Hepatocyte (in vitro differentiated cells): ENCODE results near the gene ORC2. TPM values are rescaled to one million over a fixed set of nuclear protein-coding genes. Genes with fewer than 3 reads are reported as not detected.

Experiments
- DNase-seq: peaks from one replicate; pipeline ENCODE4 v3.0.0-alpha.2; 2016; ENCODE audit warnings: low spot score
- H2AFZ ChIP-seq: fragments of 200-600 bp; sonication (generic); 2 replicates; pipeline ENCODE4 v1.6.0; 2016; ENCODE audit warnings: antibody characterized with exemption, mild to moderate bottlenecking
- H3K27ac ChIP-seq: fragments of 200-600 bp; sonication (generic); 2 replicates; pipeline ENCODE4 v1.5.1; 2016; ENCODE audit warnings: mild to moderate bottlenecking
- H3K27me3 ChIP-seq: fragments of 200-600 bp; sonication (generic); 2 replicates; pipeline ENCODE4 v1.6.1; 2016
- H3K36me3 ChIP-seq: fragments of 200-600 bp; sonication (generic); replicated peaks from 2 replicates; pipeline ENCODE4 v1.5.1; 2016; ENCODE audit warnings: low read depth; ENCODE audit not compliant: insufficient read depth
- H3K4me1 ChIP-seq: fragments of 200-600 bp; sonication (generic); 2 replicates; pipeline ENCODE4 v1.5.1; 2016; ENCODE audit warnings: mild to moderate bottlenecking, moderate library complexity; ENCODE audit not compliant: insufficient read depth
- H3K4me2 ChIP-seq: fragments of 200-600 bp; sonication (generic); 2 replicates; pipeline ENCODE4 v1.6.0; 2016
- H3K4me3 ChIP-seq: fragments of 200-600 bp; sonication (generic); 2 replicates; pipeline ENCODE4 v1.5.1; 2016; ENCODE audit warnings: mild to moderate bottlenecking
- H3K79me2 ChIP-seq: fragments of 200-600 bp; sonication (generic); 2 replicates; pipeline ENCODE4 v1.6.0; 2017; ENCODE audit warnings: mild to moderate bottlenecking
- H3K9me2 ChIP-seq: fragments of 200-600 bp; sonication (generic); replicated peaks from 2 replicates; pipeline ENCODE4 v1.6.0; 2017; ENCODE audit warnings: mild to moderate bottlenecking; ENCODE audit not compliant: insufficient read depth
- H3K9me3 ChIP-seq: fragments of 200-600 bp; sonication (generic); 2 replicates; pipeline ENCODE4 v1.5.1; 2016; ENCODE audit warnings: low read depth, mild to moderate bottlenecking
- H4K20me1 ChIP-seq: fragments of 200-600 bp; sonication (generic); 2 replicates; pipeline ENCODE4 v1.6.0; 2016; ENCODE audit warnings: mild to moderate bottlenecking; ENCODE audit not compliant: insufficient read depth, poor library complexity, severe bottlenecking
- CTCF ChIP-seq: fragments of 200-600 bp; sonication (generic); IDR thresholded peaks from 2 replicates; pipeline ENCODE4 v1.5.1; 2016; ENCODE audit warnings: antibody characterized with exemption, mild to moderate bottlenecking; ENCODE audit not compliant: poor library complexity
- EZH2 ChIP-seq: fragments of 200-600 bp; sonication (generic); IDR thresholded peaks from 2 replicates; pipeline ENCODE4 v1.6.1; 2016; ENCODE audit warnings: antibody characterized with exemption, mild to moderate bottlenecking, borderline replicate concordance
- EZH2phosphoT487 ChIP-seq: fragments of 200-600 bp; sonication (generic); IDR thresholded peaks from one replicate; pipeline ENCODE4 v1.6.1; 2018; ENCODE audit warnings: antibody characterized with exemption, mild to moderate bottlenecking, low read depth, moderate library complexity; ENCODE audit not compliant: unreplicated experiment, severe bottlenecking
- WGBS: methylation state at CpG from one replicate; pipeline ENCODE4 v1.1.6; 2016; ENCODE audit warnings: low lambda C conversion rate; ENCODE audit errors: missing lambda C conversion rate; 5-methylcytosine and 5-hydroxymethylcytosine counted together
- polyA plus RNA-seq: library from polyadenylated mRNA; unstranded; fragments of >200 nt; fragmentation: Nextera tagmentation; extraction: Ambion mirVana; gene quantifications from 2 replicates; pipeline ENCODE4 v1.2.1, GENCODE V29; 2016
- total RNA-seq: library from RNA; depleted of rRNA; stranded (reverse); fragments of >200 nt; gene quantifications from 2 replicates; pipeline ENCODE4 v1.2.3, GENCODE V29; 2014

The ORC2 gene
- total RNA-seq, result 15.2 and 18.1 TPM in 2 replicates
- 10.5 and 11.4 TPM in 2 replicates for polyA plus RNA-seq

- Histone ChIP-seq H3K36me3 (no peaks in the 10 kb centered on the region), H3K9me2 (no peaks in the 10 kb centered on the region), H2AFZ (peak within 1 kb of the TSS; percentile 77), H3K4me3 (peak within 1 kb of the TSS; percentile 88), H3K27ac (peak within 1 kb of the TSS; percentile 90), H3K4me1 (peaks cover 24% of the 10 kb centered on the region), H3K27me3 (no peaks in the 10 kb centered on the region), H3K79me2 (peaks cover 69% of the 10 kb centered on the region), H3K4me2 (peak within 1 kb of the TSS; percentile 78), H3K9me3 (no peaks in the 10 kb centered on the region), H4K20me1 (no peaks in the 10 kb centered on the region)
- peak; percentile 98 for DNase-seq
- TF ChIP-seq CTCF (peak; percentile 68), EZH2 (no peak), EZH2phosphoT487 (no peak)
- WGBS, result under 1% methylated on average over 60 of the region's 61 CpGs
Measured at GRCh38 chr2:200963124-200963917, at the start of gene ORC2. ORC2 (minus strand) TSS chr2:200963660; CDS start chr2:200958123, 5,537 bp downstream.

- no peak for TF ChIP-seq EZH2
- TF ChIP-seq CTCF, result no peak
- no peak for TF ChIP-seq EZH2phosphoT487
- Histone ChIP-seq H3K4me1 (no peaks in the 10 kb centered on the region), H3K4me3 (no peak overlapping the region), H3K9me3 (no peaks in the 10 kb centered on the region), H3K27me3 (no peaks in the 10 kb centered on the region), H2AFZ (no peak overlapping the region), H4K20me1 (no peaks in the 10 kb centered on the region), H3K36me3 (no peaks in the 10 kb centered on the region), H3K79me2 (no peaks in the 10 kb centered on the region), H3K4me2 (no peak overlapping the region), H3K27ac (peak overlapping the region; percentile 43), H3K9me2 (no peaks in the 10 kb centered on the region)
- 84% methylated on average over 2 of the region's 2 CpGs for WGBS
- DNase-seq, result peak; percentile 22
Measured at GRCh38 chr2:201008296-201008829, 44.9 kb upstream of the ORC2 start.

GRCh38 chr2:201007584-201007998 lies 44.1 kb upstream of the ORC2 start:
- no peaks in the 10 kb centered on the region for H3K27me3 ChIP-seq
- H3K27ac ChIP-seq, result no peak overlapping the region
- no peaks in the 10 kb centered on the region for H4K20me1 ChIP-seq
- H3K4me2 ChIP-seq, result no peak overlapping the region
- WGBS, result 60% methylated on average over 3 of the region's 3 CpGs
- H3K9me3 ChIP-seq, result no peaks in the 10 kb centered on the region
- H3K4me3 ChIP-seq, result no peak overlapping the region
- no peak for TF ChIP-seq EZH2phosphoT487
- no peak for TF ChIP-seq EZH2
- TF ChIP-seq CTCF, result no peak
- no peaks in the 10 kb centered on the region for H3K4me1 ChIP-seq
- H3K79me2 ChIP-seq, result no peaks in the 10 kb centered on the region
- H2AFZ ChIP-seq, result no peak overlapping the region
- no peaks in the 10 kb centered on the region for H3K9me2 ChIP-seq
- DNase-seq, result no peak
- no peaks in the 10 kb centered on the region for H3K36me3 ChIP-seq
